H1 (cell line): ENCODE measurements around the gene GRIK4. TPM values are rescaled to one million over a fixed set of nuclear protein-coding genes. Genes with fewer than 3 reads are reported as not detected.

ENCODE experiments used
- EGR1 ChIP-seq: IDR thresholded peaks from 2 replicates; pipeline ENCODE4 v1.6.1; 2011; ENCODE audit warnings: low read depth, low read length, borderline replicate concordance
- KDM1A ChIP-seq: fragments of 200-600, 300-600 bp; sonication (generic); IDR thresholded peaks from 2 replicates; pipeline ENCODE4 v1.7.1; 2016; ENCODE audit warnings: mild to moderate bottlenecking, low read length, borderline replicate concordance
- SP1 ChIP-seq: IDR thresholded peaks from 2 replicates; pipeline ENCODE4 v1.6.1; 2011; ENCODE audit warnings: low read depth, low read length
- SUZ12 ChIP-seq: fragments of 200-600 bp; sonication (generic); IDR thresholded peaks from 2 replicates; pipeline ENCODE4 v1.6.1; 2012; ENCODE audit warnings: mild to moderate bottlenecking, inconsistent platforms, low read length, moderate library complexity, mixed read lengths
- polyA plus RNA-seq, 7 experiments: library from polyadenylated mRNA; depleted of rRNA in 3 of 7; stranded (reverse) in 5 of 7; unstranded in 2 of 7; fragments of >200 nt in 5 of 7; fragments of 200-250 nt in 2 of 7; gene quantifications; 1 replicate in 5 of 7; 2 replicates in 1 of 7; 4 replicates in 1 of 7; pipeline versions ENCODE4 v1.2.1 to v1.2.3, GENCODE V29; 2011 to 2013; ENCODE audit warnings: missing spikeins in 2 of 7, mixed read lengths in 2 of 7
- total RNA-seq: library from RNA; stranded (reverse); fragmentation: NEBNext Ultra II Directional; extraction: Animal tissue kit (Norgen Biotek cat#: 25700); gene quantifications from 2 replicates; pipeline ENCODE4 v1.2.1, GENCODE V29; 2021
- TF ChIP-seq, protein P1 (sequence below): IDR thresholded peaks from 2 replicates; pipeline ENCODE4 v1.6.1; 2011; ENCODE audit warnings: low read length, improper control_type of control experiment
- TF ChIP-seq, protein P2 (sequence below): IDR thresholded peaks from 2 replicates; pipeline ENCODE4 v1.6.1; 2012; ENCODE audit warnings: inconsistent platforms
- TF ChIP-seq, protein P3 (sequence below): IDR thresholded peaks from 2 replicates; pipeline ENCODE4 v1.6.1; 2011; ENCODE audit warnings: low read depth, mild to moderate bottlenecking, low read length; ENCODE audit not compliant: insufficient read depth

GRIK4 gene
- total and polyA plus RNA-seq, 2 of the 8 experiments (the other 6 are each of a cell fraction or from before 2014, with no cell fraction given) = 1.2 to 2.9 TPM

DNA sequence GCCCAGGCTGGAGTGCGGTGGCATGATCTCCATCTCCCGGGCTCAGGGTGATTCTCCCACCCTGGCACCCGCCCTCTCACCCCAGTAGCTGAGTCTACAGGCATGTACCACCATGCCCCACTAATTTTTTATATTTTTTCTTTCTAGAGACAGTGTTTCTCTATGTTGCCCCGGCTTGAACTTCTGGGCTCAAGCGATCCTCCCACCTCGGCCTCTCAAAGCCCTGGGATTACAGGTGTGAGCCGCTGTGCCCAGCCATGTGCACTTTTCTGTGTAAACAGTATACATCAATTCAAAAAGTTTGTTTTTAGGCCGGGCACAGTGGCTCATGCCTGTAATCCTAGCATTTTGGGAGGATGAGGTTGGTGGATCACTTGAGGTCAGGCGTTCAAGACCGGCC lies 14.7 kb downstream of the GRIK4 start (continued):
- TF ChIP-seq, protein P1, sequence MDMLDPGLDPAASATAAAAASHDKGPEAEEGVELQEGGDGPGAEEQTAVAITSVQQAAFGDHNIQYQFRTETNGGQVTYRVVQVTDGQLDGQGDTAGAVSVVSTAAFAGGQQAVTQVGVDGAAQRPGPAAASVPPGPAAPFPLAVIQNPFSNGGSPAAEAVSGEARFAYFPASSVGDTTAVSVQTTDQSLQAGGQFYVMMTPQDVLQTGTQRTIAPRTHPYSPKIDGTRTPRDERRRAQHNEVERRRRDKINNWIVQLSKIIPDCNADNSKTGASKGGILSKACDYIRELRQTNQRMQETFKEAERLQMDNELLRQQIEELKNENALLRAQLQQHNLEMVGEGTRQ = no peak
- TF ChIP-seq EGR1 = no peak
- no peak for TF ChIP-seq KDM1A
- TF ChIP-seq, protein P2, sequence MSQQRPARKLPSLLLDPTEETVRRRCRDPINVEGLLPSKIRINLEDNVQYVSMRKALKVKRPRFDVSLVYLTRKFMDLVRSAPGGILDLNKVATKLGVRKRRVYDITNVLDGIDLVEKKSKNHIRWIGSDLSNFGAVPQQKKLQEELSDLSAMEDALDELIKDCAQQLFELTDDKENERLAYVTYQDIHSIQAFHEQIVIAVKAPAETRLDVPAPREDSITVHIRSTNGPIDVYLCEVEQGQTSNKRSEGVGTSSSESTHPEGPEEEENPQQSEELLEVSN = no peak
- TF ChIP-seq, protein P3, sequence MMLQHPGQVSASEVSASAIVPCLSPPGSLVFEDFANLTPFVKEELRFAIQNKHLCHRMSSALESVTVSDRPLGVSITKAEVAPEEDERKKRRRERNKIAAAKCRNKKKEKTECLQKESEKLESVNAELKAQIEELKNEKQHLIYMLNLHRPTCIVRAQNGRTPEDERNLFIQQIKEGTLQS = no peak
- no peak for TF ChIP-seq SUZ12
- no peak for TF ChIP-seq SP1
